Measurements from ENCODE around the gene ATAD3C. TPM values are rescaled to one million over a fixed set of nuclear protein-coding genes. Genes with fewer than 3 reads are reported as not detected.
"Not testable (repeated sequence)": the region's sequence is repeated elsewhere in the genome, so short reads cannot be mapped to it uniquely, and the experiment has no call there.

Gene ATAD3C, protein sequence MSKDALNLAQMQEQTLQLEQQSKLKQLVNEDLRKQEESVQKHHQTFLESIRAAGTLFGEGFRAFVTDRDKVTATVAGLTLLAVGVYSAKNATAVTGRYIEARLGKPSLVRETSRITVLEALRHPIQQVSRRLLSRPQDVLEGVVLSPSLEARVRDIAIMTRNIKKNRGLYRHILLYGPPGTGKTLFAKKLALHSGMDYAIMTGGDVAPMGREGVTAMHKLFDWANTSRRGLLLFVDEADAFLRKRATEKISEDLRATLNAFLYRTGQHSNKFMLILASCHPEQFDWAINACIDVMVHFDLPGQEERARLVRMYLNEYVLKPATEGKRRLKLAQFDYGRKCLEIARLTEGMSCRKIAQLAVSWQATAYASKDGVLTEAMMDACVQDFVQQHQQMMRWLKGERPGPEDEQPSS
- total RNA-seq: under 1 TPM; 0.17 to 0.69 TPM

DNA sequence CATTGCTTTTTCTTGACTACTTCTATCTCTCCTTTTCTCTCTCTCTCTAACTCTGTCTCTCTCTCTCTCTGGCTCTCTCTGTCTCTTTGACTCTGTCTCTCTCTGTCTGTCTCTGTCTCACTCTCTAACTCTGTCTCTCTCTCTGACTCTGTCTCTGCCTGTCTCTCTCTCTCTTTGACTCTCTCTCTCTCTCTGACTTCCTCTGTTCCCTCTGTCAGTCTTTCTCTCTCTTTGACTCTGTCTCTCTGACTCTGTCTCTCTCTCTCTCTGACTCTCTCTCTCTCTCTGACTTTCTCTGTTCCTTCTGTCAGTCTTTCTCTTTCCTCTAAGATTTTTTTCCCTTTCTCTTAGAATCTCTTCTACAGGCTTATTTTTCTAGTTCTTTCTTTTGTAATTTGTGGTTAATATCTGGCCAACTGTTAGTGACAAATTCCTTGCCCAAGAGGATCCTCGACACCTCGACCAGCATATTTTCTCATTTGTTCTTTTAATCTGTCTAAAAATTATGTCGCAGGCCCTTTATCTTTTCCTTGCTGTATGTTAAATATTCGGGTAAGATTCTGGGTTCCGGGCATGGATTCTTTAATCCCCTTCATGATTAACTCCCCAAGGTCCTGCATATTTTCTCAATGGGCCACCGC lies at the start of gene ATAD3C:
Gene ATAD3C, plus strand, starts transcription at position 591 of the 641 bp plus-strand sequence. CDS start 995 bp downstream, outside the sequence.
- Mint-ChIP-seq H3K36me3 (ENCODE audit: low read depth) (no peaks in the 10 kb centered on the region), H3K27me3 (no peaks in the 10 kb centered on the region), H3K4me3 (no peak within 1 kb of the TSS), H3K27ac (no peak within 1 kb of the TSS), H3K9me3 (no peaks in the 10 kb centered on the region), H3K4me1 (no peaks in the 10 kb centered on the region)
- CTCF ChIA-PET: no interaction called here
- no peak for DNase-seq
- POLR2A ChIA-PET: no interaction called here

DNA sequence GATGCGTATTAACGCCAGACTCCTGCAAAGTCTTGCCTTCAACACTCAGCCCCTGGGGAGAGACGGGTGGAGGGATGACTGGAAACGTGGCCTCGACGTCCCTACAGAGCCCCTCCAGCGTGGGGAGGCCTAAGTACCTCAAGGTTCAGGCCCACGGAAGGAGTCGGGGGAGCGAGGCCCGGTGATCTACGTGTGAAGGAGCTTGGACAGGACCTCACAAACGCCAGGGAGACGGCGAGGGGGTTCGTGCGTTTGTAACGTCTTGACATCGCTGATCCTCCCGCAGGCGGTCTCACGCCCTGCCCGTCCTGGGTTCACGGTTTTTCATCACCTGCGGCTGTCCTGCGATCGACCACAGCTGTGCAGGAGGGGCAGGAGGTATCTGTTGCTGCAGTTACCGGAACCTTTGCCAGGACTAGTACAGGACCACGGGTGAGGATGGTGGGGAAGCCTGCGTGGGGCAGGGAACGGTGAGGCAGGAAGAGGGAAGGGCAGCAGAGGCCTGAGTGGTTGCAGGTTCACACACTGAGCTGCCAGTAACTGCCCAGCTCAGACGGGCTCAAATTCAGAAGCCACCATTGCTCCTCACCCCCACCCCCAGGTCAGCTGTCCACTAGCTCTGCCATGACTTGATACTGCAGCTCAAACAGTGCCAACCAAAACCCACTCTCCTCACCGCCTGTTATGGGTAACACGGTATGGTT lies 49.5 kb upstream of the ATAD3C start:
- Mint-ChIP-seq H3K27me3 (no peaks in the 10 kb centered on the region), H3K27ac (peak overlapping the region; percentile 91), H3K9me3 (no peaks in the 10 kb centered on the region), H3K4me1 (peaks cover 53% of the 10 kb centered on the region), H3K4me3 (peak overlapping the region; percentile 80), H3K36me3 (ENCODE audit: low read depth) (peaks cover 53% of the 10 kb centered on the region)
- DNase-seq: peak; percentile 26
- POLR2A ChIA-PET: no interaction called here
- CTCF ChIA-PET: interaction anchor here (1.2 to 2.3 kb wide), 6 partner anchors 15 to 41 kb away, joined by 3 to 10 read pairs (median 6); partner anchors contain the start of gene AURKAIP1

DNA sequence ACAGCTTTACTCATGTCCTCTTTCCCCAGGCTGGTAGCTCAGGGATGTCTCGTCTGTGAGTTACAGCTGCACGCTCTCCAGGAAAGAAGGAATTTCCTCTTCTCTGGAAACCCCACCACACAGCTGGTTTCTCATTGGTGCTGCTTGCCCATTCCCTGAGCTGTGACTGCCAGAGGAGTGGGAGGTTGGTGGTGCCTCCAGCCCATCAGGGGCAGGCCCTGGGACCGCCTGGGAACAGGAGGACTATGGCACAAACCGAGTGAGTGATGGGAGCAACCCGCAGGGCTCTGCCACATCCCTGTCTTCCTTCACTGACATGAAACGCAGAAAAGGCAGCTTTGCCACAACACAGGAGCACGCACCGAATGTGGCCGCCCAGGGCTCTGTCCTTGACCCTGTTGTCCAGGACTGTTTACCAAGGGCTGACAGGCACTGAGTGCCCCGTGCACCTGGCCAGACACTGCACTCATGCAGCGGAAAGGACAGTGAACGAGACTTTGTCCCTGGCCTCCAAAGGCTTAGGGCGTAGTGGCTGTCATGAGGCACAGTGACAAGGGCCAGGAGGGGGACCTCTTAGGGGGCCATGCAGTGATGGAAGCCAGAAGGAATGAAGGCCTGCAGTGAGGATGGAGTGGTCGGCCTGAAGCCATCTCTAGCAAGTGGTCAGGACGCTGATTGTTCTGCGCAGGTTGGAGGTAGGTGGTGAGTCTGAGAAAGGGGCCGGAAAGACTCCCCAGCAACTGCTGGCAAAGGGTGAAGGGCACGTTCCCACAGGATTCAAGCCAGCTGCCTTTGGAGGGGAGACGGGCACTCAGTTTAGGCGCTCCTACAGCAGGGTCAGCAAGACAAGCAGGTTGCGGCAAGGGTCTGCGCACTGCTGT lies 48.7 kb upstream of the ATAD3C start:
- DNase-seq: no peak
- H3K36me3 Mint-ChIP-seq (ENCODE audit: low read depth): peaks cover 52% of the 10 kb centered on the region
- H3K27ac Mint-ChIP-seq: peak overlapping the region; percentile 91

DNA sequence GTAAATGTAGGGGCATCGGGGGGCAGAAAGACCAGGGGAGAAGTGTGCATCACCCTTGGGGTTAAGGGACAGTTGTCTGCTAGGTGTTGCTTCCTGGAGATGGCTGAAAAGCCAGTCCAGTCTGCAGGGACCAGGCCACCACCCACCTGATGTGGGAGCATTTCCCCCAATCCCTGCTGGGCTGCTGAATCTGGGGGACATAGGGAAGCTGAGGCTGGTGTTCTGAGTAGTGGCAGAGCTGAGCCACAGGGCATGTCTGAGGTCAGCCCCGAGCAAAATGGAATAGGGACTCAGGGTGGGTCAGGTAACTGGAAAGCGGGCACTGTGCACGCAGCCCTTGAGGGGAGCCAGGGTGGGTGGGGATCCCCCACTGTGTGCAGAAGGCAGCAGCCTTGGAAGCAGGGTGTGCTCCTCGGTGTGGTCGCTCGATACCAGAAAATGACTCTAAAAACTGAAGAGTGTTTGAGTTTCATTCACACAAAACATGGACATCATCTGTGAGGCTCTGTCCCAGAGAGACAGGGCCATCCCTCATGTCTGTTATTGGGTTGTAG lies 48.0 kb upstream of the ATAD3C start:
- Mint-ChIP-seq H3K27me3 (no peaks in the 10 kb centered on the region), H3K27ac (peak overlapping the region; percentile 74), H3K9me3 (no peaks in the 10 kb centered on the region), H3K36me3 (ENCODE audit: low read depth) (peaks cover 55% of the 10 kb centered on the region), H3K4me3 (peak overlapping the region; percentile 80), H3K4me1 (peaks cover 61% of the 10 kb centered on the region)
- ChIA-PET CTCF (interaction anchor here (0.6 kb wide), 1 partner anchor 406 kb away, joined by 3 read pairs; no protein-coding TSS in a partner anchor), POLR2A (no interaction called here)
- no peak for DNase-seq

More for the DNA sequence above, 48.7 kb upstream of the ATAD3C start:
- H3K4me1 Mint-ChIP-seq: peaks cover 54% of the 10 kb centered on the region
- CTCF ChIA-PET: interaction anchor here (1.2 to 2.3 kb wide), 6 partner anchors 14 to 40 kb away, joined by 3 to 10 read pairs (median 6); partner anchors contain the start of gene AURKAIP1
- peak overlapping the region; percentile 80 for H3K4me3 Mint-ChIP-seq
- no peaks in the 10 kb centered on the region for H3K27me3 Mint-ChIP-seq
- H3K9me3 Mint-ChIP-seq: no peaks in the 10 kb centered on the region
- POLR2A ChIA-PET: no interaction called here

DNA sequence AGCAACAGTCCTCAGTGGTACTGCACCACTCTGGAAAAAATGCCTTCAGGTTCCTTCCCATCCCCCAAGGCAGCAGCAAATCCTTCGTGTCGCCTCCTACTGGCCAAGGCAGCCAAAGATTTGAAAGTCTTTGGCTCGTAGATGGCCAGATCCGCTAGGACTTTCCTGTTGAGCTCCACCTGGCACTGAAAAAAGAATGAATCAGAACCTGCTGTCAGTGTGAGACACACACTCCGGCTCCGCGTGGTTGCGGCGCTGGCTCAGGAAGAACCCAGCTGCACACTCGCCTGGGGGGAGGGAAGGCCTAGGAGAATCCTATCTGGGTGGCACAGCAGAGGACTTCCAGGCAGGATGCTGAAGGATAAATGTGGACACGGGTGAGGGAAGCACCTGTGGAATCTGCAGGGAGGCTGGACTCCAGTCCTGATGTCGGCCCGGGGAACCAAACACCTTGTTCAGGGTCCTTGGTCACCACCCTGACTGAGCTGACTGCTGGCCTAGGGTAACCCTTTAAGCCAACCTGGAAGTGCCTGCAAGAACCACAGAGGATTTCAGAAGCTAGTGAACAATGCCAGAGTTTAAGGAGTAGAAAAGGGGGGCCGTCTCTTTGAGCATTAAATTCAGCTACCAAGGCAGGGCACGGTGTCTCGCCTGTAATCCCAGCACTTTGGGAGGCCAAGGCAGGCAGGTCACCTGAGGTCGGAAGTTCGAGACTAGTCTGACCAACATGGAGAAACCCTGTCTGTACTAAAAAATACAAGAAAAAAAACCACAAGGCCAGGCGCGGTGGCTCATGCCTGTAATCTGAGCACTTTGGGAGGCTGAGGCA lies 47.2 kb upstream of the ATAD3C start:
- H3K4me1 Mint-ChIP-seq: peaks cover 60% of the 10 kb centered on the region
- H3K9me3 Mint-ChIP-seq: no peaks in the 10 kb centered on the region
- ChIA-PET POLR2A (no interaction called here), CTCF (interaction anchor here (0.6 to 1.3 kb wide), 2 partner anchors 31 to 405 kb away, joined by 3 to 4 read pairs; no protein-coding TSS in a partner anchor)
- H3K27me3 Mint-ChIP-seq: no peaks in the 10 kb centered on the region
- H3K27ac Mint-ChIP-seq: no peak overlapping the region
- DNase-seq: peak; percentile 46
- H3K4me3 Mint-ChIP-seq: peak overlapping the region; percentile 80
- H3K36me3 Mint-ChIP-seq (ENCODE audit: low read depth): peaks cover 57% of the 10 kb centered on the region

DNA sequence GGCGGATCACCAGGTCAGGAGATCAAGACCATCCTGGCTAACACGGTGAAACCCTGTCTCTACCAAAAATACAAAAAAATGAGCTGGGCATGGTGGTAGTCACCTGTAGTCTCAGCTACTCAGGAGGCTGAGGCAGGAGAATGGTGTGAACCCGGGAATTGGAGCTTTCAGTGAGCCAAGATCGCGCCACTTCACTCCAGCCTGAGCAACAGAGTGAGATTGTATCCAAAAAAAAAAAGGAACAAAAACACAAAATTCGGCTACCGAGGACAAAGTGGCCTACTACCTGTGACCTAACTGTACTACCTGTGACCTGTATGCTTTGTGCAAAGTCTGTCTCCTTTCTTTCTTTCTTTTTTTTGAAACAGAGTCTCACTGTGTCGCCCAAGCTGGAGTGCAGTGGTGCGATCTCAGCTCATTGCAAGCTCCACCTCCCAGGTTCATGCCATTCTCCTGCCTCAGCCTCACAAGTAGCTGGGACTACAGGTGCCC lies 46.5 kb upstream of the ATAD3C start:
- Mint-ChIP-seq H3K27ac (peak overlapping the region; percentile 37), H3K4me1 (peaks cover 53% of the 10 kb centered on the region), H3K36me3 (ENCODE audit: low read depth) (peaks cover 51% of the 10 kb centered on the region)
- H3K9me3 Mint-ChIP-seq, H3K4me3 Mint-ChIP-seq, H3K27me3 Mint-ChIP-seq, POLR2A ChIA-PET, DNase-seq: not testable (repeated sequence)
- CTCF ChIA-PET: interaction anchor here (1.3 kb wide), 1 partner anchor 31 kb away, joined by 4 read pairs; no protein-coding TSS in a partner anchor

DNA sequence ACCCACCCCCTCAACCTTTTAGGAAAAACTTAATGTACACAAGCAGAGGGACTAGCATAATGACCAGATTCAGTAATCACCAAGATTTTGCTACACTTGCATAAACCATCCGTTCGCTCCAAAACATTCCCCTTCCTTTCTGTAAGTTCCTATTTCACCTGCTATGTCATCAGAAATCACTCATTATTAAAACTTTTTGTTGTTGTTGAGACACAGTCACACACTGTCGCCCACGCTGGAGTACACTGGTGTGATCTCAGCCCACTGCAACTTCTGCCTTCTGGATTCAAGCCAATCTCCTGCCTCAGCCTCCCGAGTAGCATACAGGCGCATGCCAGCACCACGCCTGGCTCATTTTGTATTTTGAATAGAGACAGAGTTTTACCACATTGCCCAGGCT lies 45.8 kb upstream of the ATAD3C start:
- no peak for DNase-seq
- Mint-ChIP-seq H3K27ac (no peak overlapping the region), H3K4me3 (no peak overlapping the region), H3K4me1 (peaks cover 54% of the 10 kb centered on the region), H3K36me3 (ENCODE audit: low read depth) (peaks cover 47% of the 10 kb centered on the region), H3K27me3 (no peaks in the 10 kb centered on the region), H3K9me3 (no peaks in the 10 kb centered on the region)
- ChIA-PET CTCF (interaction anchor here (1.3 kb wide), 1 partner anchor 32 kb away, joined by 4 read pairs; no protein-coding TSS in a partner anchor), POLR2A (no interaction called here)

DNA sequence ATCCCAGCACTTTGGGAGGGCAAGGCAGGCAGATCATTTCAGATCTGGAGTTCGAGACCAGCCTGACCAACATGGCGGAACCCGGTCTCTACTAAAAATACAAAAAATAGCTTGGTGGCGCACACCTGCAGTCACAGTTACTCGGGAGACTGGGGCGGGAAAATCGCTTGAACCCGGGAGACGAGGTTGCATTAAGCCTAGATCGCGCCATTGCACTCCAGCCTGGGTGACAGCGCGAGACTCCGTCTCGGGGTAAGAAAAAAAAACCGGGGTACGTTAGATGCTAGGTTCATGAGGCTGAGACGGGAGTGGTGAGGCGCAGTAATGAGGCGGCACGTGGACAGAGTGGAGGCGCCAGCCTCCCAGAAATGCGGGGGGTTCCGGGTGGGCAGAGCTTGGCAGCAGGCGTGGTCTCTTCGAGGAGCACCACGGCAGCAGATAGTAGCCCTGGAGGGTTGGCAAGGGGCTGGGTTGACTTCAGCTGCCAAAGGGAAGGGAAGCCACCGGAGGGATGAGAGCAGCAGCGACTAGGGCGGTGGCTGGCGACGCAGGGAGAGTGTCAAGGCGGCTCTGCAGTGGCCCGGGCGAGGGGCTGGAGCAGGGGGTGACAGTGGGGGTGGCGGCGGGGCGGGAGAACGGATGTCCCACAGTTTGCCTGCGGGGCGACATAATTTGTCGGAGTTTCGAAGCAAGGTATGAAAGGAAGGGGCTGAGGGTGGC lies 43.2 kb upstream of the ATAD3C start:
- DNase-seq: no peak
- Mint-ChIP-seq H3K4me1 (peaks cover 44% of the 10 kb centered on the region), H3K4me3 (peak overlapping the region; percentile 82), H3K27me3 (no peaks in the 10 kb centered on the region), H3K36me3 (ENCODE audit: low read depth) (peaks cover 40% of the 10 kb centered on the region), H3K9me3 (no peaks in the 10 kb centered on the region), H3K27ac (peak overlapping the region; percentile 93)
- CTCF ChIA-PET: interaction anchor here (1.8 to 2.0 kb wide), 2 partner anchors 8 to 34 kb away, joined by 6 to 14 read pairs; partner anchors contain the start of gene CCNL2
- POLR2A ChIA-PET: no interaction called here

DNA sequence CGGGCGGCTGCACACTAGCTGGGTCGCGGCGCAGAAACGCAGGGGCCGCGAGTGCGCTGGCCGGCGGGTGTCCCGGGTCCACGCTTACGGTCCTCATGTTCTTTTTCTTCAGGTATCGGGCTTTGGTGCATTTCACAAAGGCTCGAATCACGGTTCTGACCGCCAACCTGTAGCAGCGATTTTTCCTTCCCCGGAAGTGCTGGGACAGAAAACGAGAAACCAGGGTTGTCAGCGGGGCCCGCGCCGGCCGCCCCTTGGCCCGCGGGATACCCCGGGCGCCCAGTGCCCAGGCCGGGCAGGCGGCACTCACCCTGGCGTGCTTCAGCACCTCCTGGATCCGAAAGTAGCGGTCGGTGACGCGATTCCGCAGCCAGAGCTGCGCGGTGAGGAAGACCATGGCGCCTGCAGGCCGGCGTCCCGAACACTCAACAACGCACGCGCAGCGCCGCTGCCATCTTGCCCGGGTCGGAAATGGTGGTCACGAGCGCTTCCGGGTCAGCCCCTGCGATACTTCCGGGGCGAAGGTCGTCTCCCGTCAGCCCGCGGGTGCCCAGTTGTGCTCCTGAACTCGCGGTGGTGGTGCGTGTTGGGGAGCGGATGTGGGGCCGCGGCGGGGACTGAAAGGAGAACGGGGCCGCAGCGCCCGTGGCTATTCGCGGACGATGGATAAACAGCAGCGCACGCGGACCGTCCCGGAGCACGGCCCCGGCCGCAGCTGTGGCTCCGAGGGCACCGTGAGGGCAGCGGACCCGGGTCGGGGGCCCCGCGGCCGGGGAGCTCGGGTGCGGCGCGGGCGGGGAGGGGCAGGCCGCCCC lies 42.5 kb upstream of the ATAD3C start, which contains the start of gene MRPL20:
Gene MRPL20, minus strand, starts transcription at position 473 of the 815 bp plus-strand sequence. Its CDS starts 76 bp downstream, at position 397.
- Mint-ChIP-seq H3K9me3 (no peaks in the 10 kb centered on the region), H3K4me3 (peak within 1 kb of the TSS; percentile 82)

More for the DNA sequence above, 42.5 kb upstream of the ATAD3C start, which contains the start of gene MRPL20:
- H3K27ac Mint-ChIP-seq: peak within 1 kb of the TSS; percentile 93
- CTCF ChIA-PET: interaction anchor here (0.5 to 2.0 kb wide), 4 partner anchors 9 to 176 kb away, joined by 3 to 14 read pairs (median 4); partner anchors contain the start of gene CCNL2
- no peaks in the 10 kb centered on the region for H3K27me3 Mint-ChIP-seq
- peak; percentile 97 for DNase-seq
- POLR2A ChIA-PET: interaction anchor here (0.7 kb wide), 1 partner anchor 27 kb away, joined by 3 read pairs; no protein-coding TSS in a partner anchor
- peaks cover 36% of the 10 kb centered on the region for H3K4me1 Mint-ChIP-seq
- peaks cover 34% of the 10 kb centered on the region for H3K36me3 Mint-ChIP-seq (ENCODE audit: low read depth)

All from activated CD4-positive, alpha-beta T cell treated with anti-CD3 and anti-CD28 coated beads, Interleukin-2, amount 10 ng/mL, durations not matched to agents 7 days and 5 days (primary cell).